Measurements from ENCODE around the gene CWC25. TPM values are rescaled to one million over a fixed set of nuclear protein-coding genes. Genes with fewer than 3 reads are reported as not detected.
A peak's percentile ranks its signal among the peaks of the same experiment; 100 is the strongest.

CWC25 gene
- total and polyA plus RNA-seq, 2 of the 13 experiments (the other 11 are each of a cell fraction or from before 2014, with no cell fraction given) = 15.6 to 22.7 TPM

- peak; percentile 70; the same call in 1 of the 2 replicates for TF ChIP-seq ZNF775 (CRISPR knock-in tag; IDR thresholded peaks at IDR 0.05; ENCODE audit: borderline replicate concordance)
- TF ChIP-seq ZNF891 (CRISPR knock-in tag; IDR thresholded peaks at IDR 0.05) = no peak
- 0 out of 2 replicates have a peak, but pooled peaks have one; percentile 4 for TF ChIP-seq NFE2L2 (IDR thresholded peaks at IDR 0.05; ENCODE audit: low read length)
- TF ChIP-seq ZNF3 (CRISPR knock-in tag; IDR thresholded peaks at IDR 0.05) = no peak
- no peak for TF ChIP-seq ZMYM2 (CRISPR knock-in tag; IDR thresholded peaks at IDR 0.05)
- TF ChIP-seq SMC3 (IDR thresholded peaks at IDR 0.05; ENCODE audit: low read length) = no peak
- no peak for TF ChIP-seq ZFP41 (CRISPR knock-in tag; IDR thresholded peaks at IDR 0.05; ENCODE audit: borderline replicate concordance)
- TF ChIP-seq NFIC (IDR thresholded peaks at IDR 0.05; ENCODE audit: low read length) = 0 out of 2 replicates have a peak, but pooled peaks have one; percentile 55
- TF ChIP-seq ZNF512 (CRISPR knock-in tag; IDR thresholded peaks at IDR 0.05) = peak; percentile 93
- 0 out of 2 replicates have a peak, but pooled peaks have one; percentile 11 for TF ChIP-seq MYNN (CRISPR knock-in tag; IDR thresholded peaks at IDR 0.05; ENCODE audit: low read depth)
- TF ChIP-seq ZNF343 (CRISPR knock-in tag; IDR thresholded peaks at IDR 0.05) = peak; percentile 42; the same call in 1 of the 2 replicates
- no peak for TF ChIP-seq XBP1 (CRISPR knock-in tag; IDR thresholded peaks at IDR 0.05)
- peak; percentile 86 for TF ChIP-seq ZNF740 (CRISPR knock-in tag; IDR thresholded peaks at IDR 0.05)
- TF ChIP-seq RCOR2 (CRISPR knock-in tag; IDR thresholded peaks at IDR 0.05) = no peak
- TF ChIP-seq NCOR1 (IDR thresholded peaks at IDR 0.05; ENCODE audit: borderline replicate concordance, low read length) = peak; percentile 72; the same call in 1 of the 2 replicates
- no peak for TF ChIP-seq ELF3 (CRISPR knock-in tag; IDR thresholded peaks at IDR 0.05)
- TF ChIP-seq ZNF205 (CRISPR knock-in tag; IDR thresholded peaks at IDR 0.05) = no peak
- TF ChIP-seq POGK (CRISPR knock-in tag; conservative IDR thresholded peaks at IDR 0.05) = no peak
- TF ChIP-seq ZSCAN9 (CRISPR knock-in tag; IDR thresholded peaks at IDR 0.05; ENCODE audit: borderline replicate concordance) = no peak
- TF ChIP-seq ZNF430 (CRISPR knock-in tag; IDR thresholded peaks at IDR 0.05) = no peak
- TF ChIP-seq ZNF18 (CRISPR knock-in tag; IDR thresholded peaks at IDR 0.05; ENCODE audit: insufficient replicate concordance) = peak; percentile 9
- no peak for TF ChIP-seq KMT2A (CRISPR knock-in tag; IDR thresholded peaks at IDR 0.05)
- TF ChIP-seq ZNF234 (CRISPR knock-in tag; conservative IDR thresholded peaks at IDR 0.05) = no peak
- TF ChIP-seq PATZ1 (CRISPR knock-in tag; IDR thresholded peaks at IDR 0.05) = 0 out of 2 replicates have a peak, but pooled peaks have one; percentile 7
These were observed 73.8 kb downstream of the CWC25 start (continued) for GRCh38 chr17:38751144-38751807.

Data from HepG2 (cell line).